Measurements from ENCODE around the gene CD8B.

CD8B gene

GRCh38 chr2:86772611-86773010, 89.1 kb downstream of the CD8B start:
- in situ Hi-C loops (cut with HindIII; ENCODE audit: low pct_ligation_motif_present, low sequenced_read_pairs) = no loop called here
- Histone ChIP-seq H3K27me3 (replicated peaks) (no peaks in the 10 kb centered on the region), H3K36me3 (replicated peaks) (peaks cover 8% of the 10 kb centered on the region)

GRCh38 chr2:86770816-86771301, 90.8 kb downstream of the CD8B start:
- H3K4me3 ChIP-seq (ENCODE audit: low read depth, low read length) = no peak overlapping the region
- no peaks in the 10 kb centered on the region for H3K27me3 ChIP-seq (replicated peaks)
- DNase-seq = no peak
- peaks cover 8% of the 10 kb centered on the region for H3K36me3 ChIP-seq (replicated peaks)
- in situ Hi-C loops (cut with HindIII; ENCODE audit: low pct_ligation_motif_present, low sequenced_read_pairs) = no loop called here
- no peak for TF ChIP-seq CTCF (IDR thresholded peaks at IDR 0.05; ENCODE audit: low read depth, low read length, missing control alignments)
- H3K27ac ChIP-seq = no peak overlapping the region

More at GRCh38 chr2:86772611-86773010, 89.1 kb downstream of the CD8B start:
- DNase-seq = no peak
- no peak for TF ChIP-seq CTCF (IDR thresholded peaks at IDR 0.05; ENCODE audit: low read depth, low read length, missing control alignments)
- Histone ChIP-seq H3K27ac (no peak overlapping the region), H3K4me3 (ENCODE audit: low read depth, low read length) (no peak overlapping the region)

GRCh38 chr2:86769838-86770237, 91.8 kb downstream of the CD8B start:
- no peak overlapping the region for H3K4me3 ChIP-seq (ENCODE audit: low read depth, low read length)
- in situ Hi-C loops (cut with HindIII; ENCODE audit: low pct_ligation_motif_present, low sequenced_read_pairs) = no loop called here
- H3K27ac ChIP-seq = no peak overlapping the region
- peaks cover 8% of the 10 kb centered on the region for H3K36me3 ChIP-seq (replicated peaks)
- H3K27me3 ChIP-seq (replicated peaks) = no peaks in the 10 kb centered on the region
- no peak for DNase-seq
- no peak for TF ChIP-seq CTCF (IDR thresholded peaks at IDR 0.05; ENCODE audit: low read depth, low read length, missing control alignments)

- Histone ChIP-seq H3K27me3 (replicated peaks) (no peaks in the 10 kb centered on the region), H3K4me3 (ENCODE audit: low read depth, low read length) (no peak overlapping the region), H3K27ac (no peak overlapping the region), H3K36me3 (replicated peaks) (peaks cover 8% of the 10 kb centered on the region)
- in situ Hi-C loops (cut with HindIII; ENCODE audit: low pct_ligation_motif_present, low sequenced_read_pairs) = no loop called here
- TF ChIP-seq CTCF (IDR thresholded peaks at IDR 0.05; ENCODE audit: low read depth, low read length, missing control alignments) = no peak
- DNase-seq = no peak
Measured at GRCh38 chr2:86768189-86768949, 93.3 kb downstream of the CD8B start.

Measured in brain microvascular endothelial cell (primary cell).